GM12801 (cell line): Measurements from ENCODE around the gene LEF1.

Experiments
- TF ChIP-seq, protein P1 (sequence below): IDR thresholded peaks from one replicate; pipeline ENCODE4 v1.5.1; 2011; ENCODE audit warnings: control low read depth; ENCODE audit not compliant: insufficient read length; ENCODE audit errors: extremely low read depth

Gene LEF1

DNA sequence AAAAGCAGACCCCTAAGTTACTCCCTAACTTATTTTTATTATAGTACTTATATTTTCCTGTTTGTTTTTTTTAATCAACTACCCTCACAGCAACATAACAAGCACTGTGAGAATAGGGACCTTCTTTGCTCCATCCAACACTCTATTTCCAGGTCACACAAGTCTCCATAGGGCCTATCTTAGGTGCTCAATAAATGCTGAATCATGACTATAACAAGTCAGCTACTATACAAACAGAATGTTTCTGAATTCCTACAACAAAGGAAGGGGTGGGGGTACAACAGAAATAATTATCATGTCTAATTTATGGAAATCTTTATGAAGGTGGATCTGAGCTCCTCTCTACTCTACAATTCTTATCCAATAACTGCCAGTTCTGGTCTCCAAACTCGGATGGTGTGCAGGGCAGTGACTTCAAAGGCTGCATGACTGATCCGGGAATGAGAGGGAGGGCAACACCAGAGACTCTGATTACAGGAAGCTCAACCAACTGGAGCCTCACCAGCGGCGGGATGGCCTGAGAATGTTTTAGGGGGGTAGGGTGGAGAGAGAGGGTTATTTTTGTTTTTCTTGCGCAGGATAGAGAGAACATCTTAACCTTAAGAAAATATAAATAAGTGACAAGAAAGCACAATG is 107.9 kb downstream of the LEF1 start:
- TF ChIP-seq, protein P1, sequence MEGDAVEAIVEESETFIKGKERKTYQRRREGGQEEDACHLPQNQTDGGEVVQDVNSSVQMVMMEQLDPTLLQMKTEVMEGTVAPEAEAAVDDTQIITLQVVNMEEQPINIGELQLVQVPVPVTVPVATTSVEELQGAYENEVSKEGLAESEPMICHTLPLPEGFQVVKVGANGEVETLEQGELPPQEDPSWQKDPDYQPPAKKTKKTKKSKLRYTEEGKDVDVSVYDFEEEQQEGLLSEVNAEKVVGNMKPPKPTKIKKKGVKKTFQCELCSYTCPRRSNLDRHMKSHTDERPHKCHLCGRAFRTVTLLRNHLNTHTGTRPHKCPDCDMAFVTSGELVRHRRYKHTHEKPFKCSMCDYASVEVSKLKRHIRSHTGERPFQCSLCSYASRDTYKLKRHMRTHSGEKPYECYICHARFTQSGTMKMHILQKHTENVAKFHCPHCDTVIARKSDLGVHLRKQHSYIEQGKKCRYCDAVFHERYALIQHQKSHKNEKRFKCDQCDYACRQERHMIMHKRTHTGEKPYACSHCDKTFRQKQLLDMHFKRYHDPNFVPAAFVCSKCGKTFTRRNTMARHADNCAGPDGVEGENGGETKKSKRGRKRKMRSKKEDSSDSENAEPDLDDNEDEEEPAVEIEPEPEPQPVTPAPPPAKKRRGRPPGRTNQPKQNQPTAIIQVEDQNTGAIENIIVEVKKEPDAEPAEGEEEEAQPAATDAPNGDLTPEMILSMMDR = no peak

- TF ChIP-seq, protein P1 = no peak
Observed at GRCh38 chr4:108060164-108060563, 108.6 kb downstream of the LEF1 start.

DNA sequence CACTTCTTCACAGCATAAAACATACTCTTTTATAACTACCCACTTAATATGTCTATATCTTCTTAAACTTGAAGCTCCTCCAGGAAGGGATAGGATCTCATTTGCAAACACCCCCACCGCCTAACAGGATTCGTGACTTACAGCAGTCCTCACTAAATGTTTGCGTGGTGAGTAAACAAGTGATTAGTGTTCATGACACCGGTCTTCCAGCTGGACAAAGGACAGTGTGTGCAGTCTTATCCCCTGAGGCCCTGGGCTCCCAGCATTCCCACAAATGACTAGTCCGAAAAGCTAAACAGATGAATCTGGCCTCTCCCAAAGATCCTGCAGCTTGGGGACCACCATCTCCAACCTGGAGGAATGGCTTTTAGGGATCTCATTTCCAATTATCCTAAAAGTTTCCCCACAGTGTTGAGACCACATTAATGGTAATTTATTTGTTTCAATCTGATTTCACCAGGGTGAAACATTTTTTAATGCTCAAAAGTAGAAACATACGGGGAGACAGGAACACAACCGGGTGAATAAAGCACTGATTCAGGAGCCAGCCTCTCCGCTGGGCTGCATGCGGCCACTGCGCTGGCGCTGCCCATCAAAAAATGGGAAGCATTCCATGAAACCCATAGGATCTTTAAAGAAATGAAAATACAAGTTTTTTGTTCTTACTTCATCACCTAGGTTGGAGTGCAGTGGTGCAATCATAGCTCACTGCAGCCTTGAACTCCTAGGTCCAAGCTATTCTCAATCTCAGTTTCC is 109.9 kb downstream of the LEF1 start:
- TF ChIP-seq, protein P1 = no peak

DNA sequence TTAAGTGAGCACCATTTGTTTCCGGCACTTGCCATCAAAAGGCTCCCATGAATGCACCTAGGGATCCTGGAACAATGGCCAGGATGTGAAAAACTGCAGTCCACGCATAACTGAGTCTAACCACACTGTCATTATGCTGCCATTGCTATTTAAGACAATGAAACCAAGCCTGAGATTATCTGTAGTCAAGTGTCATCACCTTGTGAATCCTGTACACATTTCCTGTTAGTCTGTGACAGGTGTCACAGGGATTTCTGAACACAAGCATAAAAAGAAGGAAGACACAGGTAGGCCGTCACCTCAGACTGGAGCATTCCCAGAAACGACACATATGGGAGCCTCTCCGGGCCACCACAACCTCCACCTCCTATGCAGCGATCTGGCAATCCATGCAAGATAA is 112.3 kb downstream of the LEF1 start:
- TF ChIP-seq, protein P1 = no peak

DNA sequence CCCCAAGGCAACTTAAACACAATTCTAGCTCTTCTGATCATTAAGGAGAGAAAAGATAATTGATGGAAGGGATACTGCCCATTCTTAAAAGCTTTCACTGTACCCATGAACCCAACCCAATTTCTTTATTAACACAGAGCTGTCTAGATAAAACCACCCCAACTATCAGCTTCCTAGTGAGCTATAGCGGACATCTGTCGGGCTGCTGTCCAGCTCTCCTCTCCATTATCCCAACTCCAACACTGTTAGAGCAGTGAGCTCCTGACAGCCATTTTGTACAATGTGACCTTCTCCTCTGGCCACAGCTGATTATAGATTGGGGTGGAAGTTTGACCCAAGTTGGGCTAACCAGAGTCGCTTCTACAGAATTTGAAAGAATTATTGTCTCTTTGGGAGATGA is 112.9 kb downstream of the LEF1 start:
- TF ChIP-seq, protein P1 = no peak

DNA sequence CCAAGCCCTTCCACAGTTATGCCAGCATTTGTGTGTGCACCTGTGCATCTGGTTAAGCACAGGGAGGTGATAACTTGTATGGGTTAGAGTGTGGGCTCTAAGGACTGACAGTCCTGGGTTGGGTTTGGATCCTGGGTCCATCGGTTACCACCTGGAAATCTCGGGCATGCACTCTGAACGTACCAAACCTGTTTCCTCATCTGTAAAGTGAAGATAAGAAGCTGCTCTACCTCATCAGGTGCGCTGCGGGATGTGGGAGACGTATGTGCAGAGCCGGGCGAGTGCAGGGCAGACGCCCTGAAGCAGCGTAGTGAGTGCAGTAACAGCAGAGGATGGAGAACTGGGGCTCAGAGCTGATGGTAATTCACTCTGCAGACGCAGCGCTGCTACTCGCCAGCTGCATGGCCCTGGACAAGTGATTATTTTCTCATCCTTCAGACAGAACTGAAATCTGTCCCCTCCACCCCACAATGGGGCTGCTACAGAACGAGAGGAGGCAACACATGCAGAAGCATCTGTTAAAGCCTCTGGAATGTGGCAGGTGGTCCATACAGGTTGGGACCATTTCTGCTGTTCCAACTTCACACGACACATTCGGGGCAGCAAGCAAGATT is 114.6 kb downstream of the LEF1 start:
- TF ChIP-seq, protein P1 = no peak

- TF ChIP-seq, protein P1 = no peak
Observed at GRCh38 chr4:108053251-108053711, 115.5 kb downstream of the LEF1 start.
